Measurements from ENCODE around the gene ZNF44. TPM values are rescaled to one million over a fixed set of nuclear protein-coding genes. Genes with fewer than 3 reads are reported as not detected.

The ZNF44 gene
- total and polyA plus RNA-seq, 9 of the 15 experiments (the other 6 are each of a cell fraction or from before 2014, with no cell fraction given) = 2.6 to 8.3 (median 4.4) TPM

DNA sequence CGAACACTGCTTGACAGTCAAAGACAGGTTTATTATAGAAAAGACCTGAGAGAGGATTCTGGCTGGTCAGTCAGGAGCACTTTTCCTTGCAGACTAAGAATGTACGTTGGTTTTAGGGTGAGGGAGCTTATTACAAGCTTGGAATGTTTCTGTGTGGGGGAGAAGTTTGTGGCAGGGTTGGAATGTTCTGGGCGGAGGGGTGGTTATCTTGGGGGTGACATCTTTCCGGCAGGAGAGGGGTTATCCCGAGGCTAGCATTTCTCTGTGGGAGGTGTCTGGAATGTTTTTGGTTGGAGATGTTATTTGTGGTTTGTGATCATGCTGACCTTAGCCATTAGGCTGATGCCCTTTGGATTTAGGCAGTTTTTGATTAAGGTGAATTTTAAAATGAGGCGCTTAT, 70.0 kb downstream of the ZNF44 start:
- no peaks in the 10 kb centered on the region for H4K20me1 ChIP-seq (replicated peaks; ENCODE audit: control insufficient read depth, insufficient read depth, low read length)
- DNase-seq (ENCODE audit: extremely low read depth in 1 of 4, low spot score in 3 of 4) = no peak
- H3K27ac ChIP-seq (ENCODE audit: extremely low read depth, low read depth, low read length) = no peak overlapping the region
- no peak overlapping the region for H3K4me3 ChIP-seq
- in situ Hi-C loops (cut with MboI) (no loop called here), intact Hi-C loops (cut with micrococcal nuclease) (no loop called here)
- WGBS (ENCODE audit: insufficient coverage, low coverage, missing lambda C conversion rate) = 4% methylated on average over 5 of the region's 6 CpGs
- H3K9me1 ChIP-seq (ENCODE audit: control insufficient read depth, insufficient read depth, low read length) = no peaks in the 10 kb centered on the region
- no peak for FAIRE-seq
- H3K4me1 ChIP-seq (replicated peaks in 1 of 2; ENCODE audit: control insufficient read depth in 2 of 2, insufficient read depth in 2 of 2, low read length in 2 of 2) = no peaks in the 10 kb centered on the region
- CTCF ChIA-PET (ENCODE audit: low intra/inter-chr PET ratio) = no interaction called here
- no peak overlapping the region for H3K9ac ChIP-seq (ENCODE audit: insufficient read depth in 1 of 2, low read depth in 2 of 2, low read length in 2 of 2)
- no peaks in the 10 kb centered on the region for H3K9me3 ChIP-seq (replicated peaks; ENCODE audit: control insufficient read depth, insufficient read depth, low read depth, low read length)
- POLR2A ChIA-PET = no interaction called here
- BruUV-seq (replicated peaks) = no TSS peak
- no peak overlapping the region for H2AFZ ChIP-seq (ENCODE audit: low read depth, low read length)
- no peak for ATAC-seq
- H3K36me3 ChIP-seq (ENCODE audit: control insufficient read depth, insufficient read depth, low read length) = no peaks in the 10 kb centered on the region
- H3K27me3 ChIP-seq (ENCODE audit: control insufficient read depth in 2 of 2, insufficient read depth in 2 of 2, low read length in 2 of 2) = no peaks in the 10 kb centered on the region
- H3K4me2 ChIP-seq (ENCODE audit: insufficient read depth, low read length) = no peak overlapping the region
- H3K79me2 ChIP-seq (ENCODE audit: control insufficient read depth, insufficient read depth, low read length) = no peaks in the 10 kb centered on the region
- no peak for TF ChIP-seq GATAD2A (IDR thresholded peaks at IDR 0.05)
- no peak for TF ChIP-seq SIX5 (IDR thresholded peaks at IDR 0.05; ENCODE audit: borderline replicate concordance in 1 of 2, insufficient read depth in 1 of 2, low read depth in 1 of 2, low read length in 2 of 2)
- no peak for TF ChIP-seq RBM34 (IDR thresholded peaks at IDR 0.05; ENCODE audit: borderline replicate concordance, insufficient read depth, low read length)
- no peak for TF ChIP-seq CBFA2T2 (conservative IDR thresholded peaks at IDR 0.05)
- no peak for TF ChIP-seq BCL6 (CRISPR knock-in tag; IDR thresholded peaks at IDR 0.05)
- no peak for TF ChIP-seq GABPA (tag; conservative IDR thresholded peaks at IDR 0.05; ENCODE audit: low read depth)
- TF ChIP-seq, protein P1, sequence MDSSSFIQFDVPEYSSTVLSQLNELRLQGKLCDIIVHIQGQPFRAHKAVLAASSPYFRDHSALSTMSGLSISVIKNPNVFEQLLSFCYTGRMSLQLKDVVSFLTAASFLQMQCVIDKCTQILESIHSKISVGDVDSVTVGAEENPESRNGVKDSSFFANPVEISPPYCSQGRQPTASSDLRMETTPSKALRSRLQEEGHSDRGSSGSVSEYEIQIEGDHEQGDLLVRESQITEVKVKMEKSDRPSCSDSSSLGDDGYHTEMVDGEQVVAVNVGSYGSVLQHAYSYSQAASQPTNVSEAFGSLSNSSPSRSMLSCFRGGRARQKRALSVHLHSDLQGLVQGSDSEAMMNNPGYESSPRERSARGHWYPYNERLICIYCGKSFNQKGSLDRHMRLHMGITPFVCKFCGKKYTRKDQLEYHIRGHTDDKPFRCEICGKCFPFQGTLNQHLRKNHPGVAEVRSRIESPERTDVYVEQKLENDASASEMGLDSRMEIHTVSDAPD (CRISPR knock-in tag; IDR thresholded peaks at IDR 0.05) = no peak
- TF ChIP-seq ZZZ3 (IDR thresholded peaks at IDR 0.05) = no peak
- no peak for TF ChIP-seq SPI1 (IDR thresholded peaks at IDR 0.05; ENCODE audit: borderline replicate concordance, low read depth, low read length)
- no peak for TF ChIP-seq NELFE (IDR thresholded peaks at IDR 0.05; ENCODE audit: insufficient read depth, insufficient read length)
- TF ChIP-seq, protein P2, sequence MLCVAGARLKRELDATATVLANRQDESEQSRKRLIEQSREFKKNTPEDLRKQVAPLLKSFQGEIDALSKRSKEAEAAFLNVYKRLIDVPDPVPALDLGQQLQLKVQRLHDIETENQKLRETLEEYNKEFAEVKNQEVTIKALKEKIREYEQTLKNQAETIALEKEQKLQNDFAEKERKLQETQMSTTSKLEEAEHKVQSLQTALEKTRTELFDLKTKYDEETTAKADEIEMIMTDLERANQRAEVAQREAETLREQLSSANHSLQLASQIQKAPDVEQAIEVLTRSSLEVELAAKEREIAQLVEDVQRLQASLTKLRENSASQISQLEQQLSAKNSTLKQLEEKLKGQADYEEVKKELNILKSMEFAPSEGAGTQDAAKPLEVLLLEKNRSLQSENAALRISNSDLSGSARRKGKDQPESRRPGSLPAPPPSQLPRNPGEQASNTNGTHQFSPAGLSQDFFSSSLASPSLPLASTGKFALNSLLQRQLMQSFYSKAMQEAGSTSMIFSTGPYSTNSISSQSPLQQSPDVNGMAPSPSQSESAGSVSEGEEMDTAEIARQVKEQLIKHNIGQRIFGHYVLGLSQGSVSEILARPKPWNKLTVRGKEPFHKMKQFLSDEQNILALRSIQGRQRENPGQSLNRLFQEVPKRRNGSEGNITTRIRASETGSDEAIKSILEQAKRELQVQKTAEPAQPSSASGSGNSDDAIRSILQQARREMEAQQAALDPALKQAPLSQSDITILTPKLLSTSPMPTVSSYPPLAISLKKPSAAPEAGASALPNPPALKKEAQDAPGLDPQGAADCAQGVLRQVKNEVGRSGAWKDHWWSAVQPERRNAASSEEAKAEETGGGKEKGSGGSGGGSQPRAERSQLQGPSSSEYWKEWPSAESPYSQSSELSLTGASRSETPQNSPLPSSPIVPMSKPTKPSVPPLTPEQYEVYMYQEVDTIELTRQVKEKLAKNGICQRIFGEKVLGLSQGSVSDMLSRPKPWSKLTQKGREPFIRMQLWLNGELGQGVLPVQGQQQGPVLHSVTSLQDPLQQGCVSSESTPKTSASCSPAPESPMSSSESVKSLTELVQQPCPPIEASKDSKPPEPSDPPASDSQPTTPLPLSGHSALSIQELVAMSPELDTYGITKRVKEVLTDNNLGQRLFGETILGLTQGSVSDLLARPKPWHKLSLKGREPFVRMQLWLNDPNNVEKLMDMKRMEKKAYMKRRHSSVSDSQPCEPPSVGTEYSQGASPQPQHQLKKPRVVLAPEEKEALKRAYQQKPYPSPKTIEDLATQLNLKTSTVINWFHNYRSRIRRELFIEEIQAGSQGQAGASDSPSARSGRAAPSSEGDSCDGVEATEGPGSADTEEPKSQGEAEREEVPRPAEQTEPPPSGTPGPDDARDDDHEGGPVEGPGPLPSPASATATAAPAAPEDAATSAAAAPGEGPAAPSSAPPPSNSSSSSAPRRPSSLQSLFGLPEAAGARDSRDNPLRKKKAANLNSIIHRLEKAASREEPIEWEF (CRISPR knock-in tag; IDR thresholded peaks at IDR 0.05) = no peak
- no peak for TF ChIP-seq TCF3 (CRISPR knock-in tag; IDR thresholded peaks at IDR 0.05)
- no peak for TF ChIP-seq ASH1L (IDR thresholded peaks at IDR 0.05; ENCODE audit: borderline replicate concordance, low read depth, partially characterized antibody)
- no peak for TF ChIP-seq ZNF12 (CRISPR knock-in tag; IDR thresholded peaks at IDR 0.05)
- TF ChIP-seq, protein P3, sequence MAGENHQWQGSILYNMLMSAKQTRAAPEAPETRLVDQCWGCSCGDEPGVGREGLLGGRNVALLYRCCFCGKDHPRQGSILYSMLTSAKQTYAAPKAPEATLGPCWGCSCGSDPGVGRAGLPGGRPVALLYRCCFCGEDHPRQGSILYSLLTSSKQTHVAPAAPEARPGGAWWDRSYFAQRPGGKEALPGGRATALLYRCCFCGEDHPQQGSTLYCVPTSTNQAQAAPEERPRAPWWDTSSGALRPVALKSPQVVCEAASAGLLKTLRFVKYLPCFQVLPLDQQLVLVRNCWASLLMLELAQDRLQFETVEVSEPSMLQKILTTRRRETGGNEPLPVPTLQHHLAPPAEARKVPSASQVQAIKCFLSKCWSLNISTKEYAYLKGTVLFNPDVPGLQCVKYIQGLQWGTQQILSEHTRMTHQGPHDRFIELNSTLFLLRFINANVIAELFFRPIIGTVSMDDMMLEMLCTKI (IDR thresholded peaks at IDR 0.05; ENCODE audit: partially characterized antibody) = no peak
- no peak for TF ChIP-seq NR4A1 (CRISPR knock-in tag; IDR thresholded peaks at IDR 0.05)
- no peak for TF ChIP-seq NR4A1 (tag; IDR thresholded peaks at IDR 0.05)
- no peak for TF ChIP-seq OTX1 (CRISPR knock-in tag; IDR thresholded peaks at IDR 0.05)

Measured in K562 (cell line).